ENCODE results near the gene ANK3. TPM values are rescaled to one million over a fixed set of nuclear protein-coding genes. Genes with fewer than 3 reads are reported as not detected.

The ANK3 gene
- total RNA-seq, 3 donors from 2014 or later, result 10.2 to 93.2 (median 57.4) TPM

DNA sequence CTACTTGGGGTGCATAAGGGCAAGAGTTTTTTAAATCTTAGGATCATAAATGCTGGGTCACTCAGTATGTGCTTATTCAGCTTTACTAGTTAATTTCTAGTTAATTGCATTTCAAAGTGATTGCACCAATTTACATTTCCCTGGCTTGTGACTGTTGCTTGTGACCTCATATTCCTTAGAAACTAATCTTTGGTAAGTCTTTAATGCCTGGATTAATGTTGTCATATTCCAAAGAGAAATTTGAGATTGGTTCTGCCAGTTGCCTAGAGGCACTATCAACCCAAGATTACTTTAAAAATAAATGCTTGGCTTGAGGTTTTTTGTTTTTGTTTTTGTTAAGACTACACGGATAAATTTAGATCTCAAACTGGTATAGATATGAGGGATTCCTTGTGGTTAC is 103.1 kb downstream of the ANK3 start:
- intact Hi-C loops (cut with DNase I; ENCODE audit: low total_unique reads), result loop anchor here (5.0 kb wide), 1 partner anchor 1394 kb away; no protein-coding TSS in a partner anchor
- H3K4me1 ChIP-seq, result no peaks in the 10 kb centered on the region
- H3K27ac ChIP-seq, result no peak overlapping the region

DNA sequence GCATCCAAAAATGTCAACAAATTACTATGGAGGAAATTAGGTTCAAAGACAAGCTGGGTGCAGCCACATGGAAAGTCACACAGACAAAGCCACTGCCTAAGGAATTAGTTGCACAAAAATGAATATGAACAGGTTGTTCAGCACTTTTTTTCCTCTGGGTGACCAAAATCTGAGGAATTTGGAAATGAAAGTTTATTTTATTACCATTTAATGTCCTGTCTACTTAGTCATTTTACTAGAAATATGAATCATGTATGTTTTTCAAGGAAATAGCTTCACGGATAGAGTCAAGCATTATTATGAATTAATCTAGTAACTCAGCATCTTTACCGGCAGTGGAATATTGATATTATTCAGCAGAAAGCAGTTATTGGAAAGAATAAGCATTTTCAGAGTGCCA is 106.3 kb downstream of the ANK3 start:
- no peak overlapping the region for H3K27ac ChIP-seq
- H3K4me1 ChIP-seq, result no peaks in the 10 kb centered on the region
- H3K36me3 ChIP-seq, result no peaks in the 10 kb centered on the region
- intact Hi-C loops (cut with DNase I; ENCODE audit: low total_unique reads), result no loop called here
- no peak for DNase-seq (ENCODE audit: low spot score in 2 of 2)
- no peaks in the 10 kb centered on the region for H3K27me3 ChIP-seq
- no peaks in the 10 kb centered on the region for H3K9me3 ChIP-seq
- no peak for TF ChIP-seq POLR2A (IDR thresholded peaks at IDR 0.05)
- no peak for TF ChIP-seq CTCF (IDR thresholded peaks at IDR 0.05)
- TF ChIP-seq POLR2AphosphoS5 (IDR thresholded peaks at IDR 0.05), result no peak
- H3K4me3 ChIP-seq, result no peak overlapping the region

More for the DNA sequence above, 103.1 kb downstream of the ANK3 start:
- Histone ChIP-seq H3K36me3 (no peaks in the 10 kb centered on the region), H3K9me3 (no peaks in the 10 kb centered on the region), H3K4me3 (no peak overlapping the region), H3K27me3 (no peaks in the 10 kb centered on the region)
- no peak for DNase-seq (ENCODE audit: low spot score in 2 of 2)
- TF ChIP-seq POLR2A (IDR thresholded peaks at IDR 0.05) (no peak), POLR2AphosphoS5 (IDR thresholded peaks at IDR 0.05) (no peak), CTCF (IDR thresholded peaks at IDR 0.05) (no peak)

GRCh38 chr10:60282771-60283353 is 106.8 kb downstream of the ANK3 start:
- no peaks in the 10 kb centered on the region for H3K4me1 ChIP-seq
- no peak overlapping the region for H3K27ac ChIP-seq
- no peaks in the 10 kb centered on the region for H3K9me3 ChIP-seq
- H3K36me3 ChIP-seq, result no peaks in the 10 kb centered on the region
- no peaks in the 10 kb centered on the region for H3K27me3 ChIP-seq
- TF ChIP-seq CTCF (IDR thresholded peaks at IDR 0.05) (no peak), POLR2A (IDR thresholded peaks at IDR 0.05) (no peak), POLR2AphosphoS5 (IDR thresholded peaks at IDR 0.05) (no peak)
- DNase-seq (ENCODE audit: low spot score in 2 of 2), result no peak
- no peak overlapping the region for H3K4me3 ChIP-seq
- intact Hi-C loops (cut with DNase I; ENCODE audit: low total_unique reads), result no loop called here

- no peaks in the 10 kb centered on the region for H3K9me3 ChIP-seq
- TF ChIP-seq POLR2AphosphoS5 (IDR thresholded peaks at IDR 0.05) (no peak), POLR2A (IDR thresholded peaks at IDR 0.05) (no peak), CTCF (IDR thresholded peaks at IDR 0.05) (no peak)
- intact Hi-C loops (cut with DNase I; ENCODE audit: low total_unique reads), result no loop called here
Measured at GRCh38 chr10:60281792-60282353, 107.8 kb downstream of the ANK3 start.

DNA sequence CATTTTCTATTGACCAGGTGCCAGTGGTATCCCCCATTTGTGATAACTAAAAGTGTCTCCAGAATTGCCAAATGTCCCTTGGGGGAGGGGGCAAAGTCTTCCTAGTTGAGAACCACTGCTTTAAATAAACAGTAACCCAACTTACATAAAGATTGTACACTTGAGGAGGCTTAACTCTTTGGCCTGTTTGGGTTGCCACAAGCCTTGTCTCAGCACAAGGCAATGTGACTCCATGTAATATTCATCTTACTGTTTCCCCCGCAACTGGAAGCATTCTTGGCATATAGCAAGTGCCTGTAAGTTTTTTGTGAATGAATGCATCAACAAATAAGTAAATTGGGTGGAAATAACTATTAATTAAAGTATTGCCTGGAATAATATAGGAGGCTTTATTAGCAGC is 108.3 kb downstream of the ANK3 start:
- no peak overlapping the region for H3K4me3 ChIP-seq
- no peaks in the 10 kb centered on the region for H3K36me3 ChIP-seq
- no peak for DNase-seq (ENCODE audit: low spot score in 2 of 2)
- H3K4me1 ChIP-seq, result no peaks in the 10 kb centered on the region
- H3K27ac ChIP-seq, result no peak overlapping the region
- no peak for TF ChIP-seq POLR2AphosphoS5 (IDR thresholded peaks at IDR 0.05)
- no peak for TF ChIP-seq CTCF (IDR thresholded peaks at IDR 0.05)
- TF ChIP-seq POLR2A (IDR thresholded peaks at IDR 0.05), result no peak
- no peaks in the 10 kb centered on the region for H3K9me3 ChIP-seq
- intact Hi-C loops (cut with DNase I; ENCODE audit: low total_unique reads), result no loop called here
- H3K27me3 ChIP-seq, result no peaks in the 10 kb centered on the region

More at GRCh38 chr10:60281792-60282353, 107.8 kb downstream of the ANK3 start:
- no peaks in the 10 kb centered on the region for H3K4me1 ChIP-seq
- no peaks in the 10 kb centered on the region for H3K27me3 ChIP-seq
- no peak overlapping the region for H3K27ac ChIP-seq
- no peak for DNase-seq (ENCODE audit: low spot score in 2 of 2)
- no peaks in the 10 kb centered on the region for H3K36me3 ChIP-seq
- H3K4me3 ChIP-seq, result no peak overlapping the region

Measured in breast epithelium (tissue), 4 donors.